D721Med (cell line): Measurements from ENCODE around the gene CEP120.
"Not testable (repeated sequence)": the region's sequence is repeated elsewhere in the genome, so short reads cannot be mapped to it uniquely, and the experiment has no call there.

Experiments
- DNase-seq: peaks from one replicate; pipeline ENCODE4 v3.0.0; 2011; ENCODE audit warnings: low spot score; ENCODE audit not compliant: insufficient read length
- FAIRE-seq: peaks from 2 replicates; lab custom pipeline; 2011; peaks lifted over from hg19 to GRCh38; lab: Jason Lieb, UNC
- TF ChIP-seq, protein P1 (sequence below): IDR thresholded peaks from 2 replicates; pipeline ENCODE4 v1.5.1; 2012; ENCODE audit warnings: mild to moderate bottlenecking, control low read depth; ENCODE audit not compliant: insufficient read depth; ENCODE audit errors: missing control alignments

Gene CEP120

DNA sequence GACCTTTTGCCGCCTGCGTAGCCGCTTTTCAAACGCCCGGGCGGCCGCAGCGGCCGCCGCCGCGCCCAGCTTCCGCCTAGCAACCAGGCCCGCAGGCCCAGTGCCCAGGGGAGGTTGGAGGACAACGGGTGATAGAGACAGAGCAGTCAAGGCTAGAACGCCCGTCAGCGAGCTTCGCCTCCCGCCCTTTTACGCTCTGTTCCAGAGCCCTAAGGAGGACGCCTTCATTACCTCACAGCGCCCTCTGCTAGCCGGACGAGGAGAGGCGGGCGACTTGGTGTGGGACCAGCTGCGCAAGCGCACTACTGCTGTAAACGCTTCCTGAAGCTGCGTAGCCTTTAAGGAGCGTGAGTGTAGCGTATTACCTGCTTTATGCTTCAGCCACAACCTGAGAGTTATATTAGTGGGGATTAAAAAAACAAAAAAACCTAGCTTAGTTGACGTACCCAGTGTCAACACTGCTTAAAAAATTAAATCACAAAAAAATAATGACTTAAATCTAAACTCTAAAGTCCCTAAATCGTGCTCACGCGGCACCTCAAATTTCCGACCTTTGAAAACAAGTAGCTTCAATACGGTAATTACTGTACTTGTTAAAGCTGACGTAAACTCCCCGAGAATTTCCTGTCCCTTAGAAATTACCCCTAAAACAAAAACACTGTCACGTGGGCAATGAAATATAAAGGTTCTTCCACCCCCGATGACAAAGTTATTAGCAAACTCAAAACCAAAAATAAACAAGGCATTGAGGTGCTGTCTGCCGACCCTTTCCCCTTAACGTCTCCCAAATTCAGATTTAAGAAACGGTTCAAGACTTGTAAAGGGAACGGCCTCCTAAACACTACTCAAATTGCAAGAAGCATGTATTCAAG, at the start of gene CEP120:
CEP120 (minus strand) TSS at position 126 of the 872 bp plus-strand sequence. CDS start 405 bp downstream, outside the sequence.
- peak; percentile 76 for DNase-seq
- TF ChIP-seq, protein P1, sequence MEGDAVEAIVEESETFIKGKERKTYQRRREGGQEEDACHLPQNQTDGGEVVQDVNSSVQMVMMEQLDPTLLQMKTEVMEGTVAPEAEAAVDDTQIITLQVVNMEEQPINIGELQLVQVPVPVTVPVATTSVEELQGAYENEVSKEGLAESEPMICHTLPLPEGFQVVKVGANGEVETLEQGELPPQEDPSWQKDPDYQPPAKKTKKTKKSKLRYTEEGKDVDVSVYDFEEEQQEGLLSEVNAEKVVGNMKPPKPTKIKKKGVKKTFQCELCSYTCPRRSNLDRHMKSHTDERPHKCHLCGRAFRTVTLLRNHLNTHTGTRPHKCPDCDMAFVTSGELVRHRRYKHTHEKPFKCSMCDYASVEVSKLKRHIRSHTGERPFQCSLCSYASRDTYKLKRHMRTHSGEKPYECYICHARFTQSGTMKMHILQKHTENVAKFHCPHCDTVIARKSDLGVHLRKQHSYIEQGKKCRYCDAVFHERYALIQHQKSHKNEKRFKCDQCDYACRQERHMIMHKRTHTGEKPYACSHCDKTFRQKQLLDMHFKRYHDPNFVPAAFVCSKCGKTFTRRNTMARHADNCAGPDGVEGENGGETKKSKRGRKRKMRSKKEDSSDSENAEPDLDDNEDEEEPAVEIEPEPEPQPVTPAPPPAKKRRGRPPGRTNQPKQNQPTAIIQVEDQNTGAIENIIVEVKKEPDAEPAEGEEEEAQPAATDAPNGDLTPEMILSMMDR, result peak; percentile 92
- peak; percentile 68 for FAIRE-seq

DNA sequence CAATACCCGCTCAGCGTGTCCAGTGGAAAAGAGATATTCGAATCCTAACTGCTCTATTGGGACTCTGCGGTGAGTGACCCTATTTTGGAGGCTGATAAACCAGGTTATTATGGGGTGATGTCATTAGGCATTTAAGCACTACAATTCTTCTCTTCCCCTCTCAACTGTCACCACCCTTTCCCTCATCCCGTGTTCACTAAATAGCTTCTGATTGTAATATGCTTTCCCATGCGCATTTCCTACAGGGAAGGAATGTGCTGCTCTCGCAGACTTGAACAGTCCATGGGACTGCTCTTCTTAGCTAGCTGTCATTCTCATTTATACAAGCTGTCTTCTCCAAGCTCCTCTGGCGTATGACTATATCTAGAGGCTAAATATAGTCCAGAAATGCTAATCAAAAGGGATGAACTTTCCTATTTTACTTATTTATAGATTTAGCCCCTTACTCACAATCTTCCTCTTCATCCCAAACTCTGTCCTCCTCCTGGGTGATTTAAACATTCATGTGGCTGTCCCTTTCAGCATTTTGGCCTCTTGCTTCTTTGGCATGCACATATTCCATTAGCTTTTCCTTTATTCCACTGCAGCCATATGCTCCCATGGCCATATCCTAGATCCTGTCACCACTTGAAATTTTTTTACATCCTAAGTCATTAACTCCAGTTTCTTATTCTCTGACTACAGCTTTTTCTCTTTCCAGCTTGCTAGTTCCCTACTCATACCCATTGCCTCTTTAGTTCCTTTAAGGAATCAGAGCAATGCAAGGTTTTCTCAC, 49.1 kb upstream of the CEP120 start:
- FAIRE-seq (no peak), DNase-seq (no peak)
- TF ChIP-seq, protein P1, result no peak

DNA sequence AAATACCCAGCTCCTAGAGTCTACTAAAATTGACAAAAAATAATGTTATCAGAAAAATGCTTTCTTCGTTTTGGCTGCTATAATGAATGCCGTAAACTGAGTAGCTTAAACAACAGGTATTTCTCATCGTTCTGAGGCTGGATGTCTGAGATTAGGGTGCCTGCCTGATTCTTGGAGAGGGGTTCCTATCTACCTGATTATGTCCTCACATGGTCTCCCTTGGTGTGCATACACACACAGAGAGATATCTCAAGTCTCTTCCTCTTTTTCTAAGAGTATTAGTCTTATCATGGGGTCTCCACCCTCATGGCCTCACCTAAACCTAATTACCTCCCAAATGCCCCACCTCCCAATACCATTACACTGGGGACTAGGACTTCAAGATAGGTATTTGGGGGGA, 48.2 kb upstream of the CEP120 start:
- DNase-seq (no peak), FAIRE-seq (no peak)
- TF ChIP-seq, protein P1, result no peak

- not testable (repeated sequence) for DNase-seq, FAIRE-seq
These were observed 43.6 kb upstream of the CEP120 start for GRCh38 chr5:123466839-123467238.

DNA sequence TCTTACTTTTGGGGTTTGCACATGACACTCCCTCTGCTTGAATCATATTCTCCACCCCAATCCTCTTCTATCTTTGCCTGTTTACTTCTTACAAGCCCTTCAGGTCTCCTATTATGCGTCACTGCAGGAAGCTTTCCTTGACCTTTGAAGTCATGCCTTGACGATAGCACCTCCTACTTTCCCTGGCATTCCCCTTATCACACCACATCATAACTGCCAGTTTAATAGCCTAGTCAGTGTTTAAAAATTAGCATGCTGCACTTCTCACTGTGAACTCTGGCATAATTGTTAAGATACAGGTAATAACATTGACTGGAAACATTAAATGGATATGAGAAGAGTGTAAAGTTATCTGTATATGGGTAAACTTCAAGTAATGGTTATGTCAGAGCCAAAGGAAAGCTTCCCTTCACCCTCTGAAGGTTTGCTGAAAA, 37.1 kb upstream of the CEP120 start:
- TF ChIP-seq, protein P1, result no peak
- DNase-seq (no peak), FAIRE-seq (no peak)

- not testable (repeated sequence) for DNase-seq, FAIRE-seq
These were observed 35.8 kb upstream of the CEP120 start for GRCh38 chr5:123458994-123459393.

DNA sequence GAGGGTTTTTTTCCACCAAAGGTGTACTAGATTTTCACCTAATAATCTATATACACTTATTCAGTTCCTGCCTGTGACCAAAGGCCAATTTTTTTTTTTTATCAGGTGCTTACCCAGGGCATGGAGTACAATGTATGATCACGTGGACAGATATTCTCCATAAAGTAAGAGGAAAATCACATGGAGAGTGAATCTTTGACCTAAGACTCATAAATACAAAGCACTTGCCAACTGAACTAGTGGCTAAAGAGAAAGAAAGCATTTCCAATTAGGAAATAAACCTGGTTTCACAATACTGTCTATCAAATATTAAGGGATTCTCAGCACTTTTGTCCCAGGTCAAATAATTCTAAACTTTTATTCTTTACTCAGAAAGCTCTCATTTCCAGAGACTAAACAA, 33.0 kb upstream of the CEP120 start:
- FAIRE-seq (no peak), DNase-seq (no peak)
- TF ChIP-seq, protein P1, result no peak

- TF ChIP-seq, protein P1, result no peak
- no peak for DNase-seq
- peak; percentile 77 for FAIRE-seq
These were observed 32.4 kb upstream of the CEP120 start for GRCh38 chr5:123455640-123456039.
